HepG2 (cell line): Measurements from ENCODE around the gene CYP4A22. TPM values are rescaled to one million over a fixed set of nuclear protein-coding genes. Genes with fewer than 3 reads are reported as not detected.

Experiments used
- GABPB1 ChIP-seq: IDR thresholded peaks from 2 replicates; pipeline ENCODE4 v1.6.1; 2016; ENCODE audit warnings: mild to moderate bottlenecking, missing genetic modification reagents, moderate library complexity, missing compliant biosample characterization
- HDAC1 ChIP-seq: sonication (generic); formaldehyde crosslinking; IDR thresholded peaks from 2 replicates; pipeline ENCODE4 v1.5.1; 2020; ENCODE audit warnings: mild to moderate bottlenecking, missing genetic modification reagents
- JDP2 ChIP-seq: sonication (generic); formaldehyde crosslinking; IDR thresholded peaks from 2 replicates; pipeline ENCODE4 v1.8.1; 2022; ENCODE audit warnings: missing genetic modification reagents, borderline replicate concordance
- PAX8 ChIP-seq: sonication (generic); formaldehyde crosslinking; IDR thresholded peaks from 2 replicates; pipeline ENCODE4 v1.8.0; 2022; ENCODE audit warnings: mild to moderate bottlenecking, missing genetic modification reagents, borderline replicate concordance
- RBM39 ChIP-seq: fragments of 200-400 bp; formaldehyde crosslinking; IDR thresholded peaks from one replicate; pipeline ENCODE4 v1.6.1; 2018; ENCODE audit warnings: antibody characterized with exemption, mild to moderate bottlenecking, low read depth, low read length; ENCODE audit not compliant: poor library complexity, severe bottlenecking
- SMARCC2 ChIP-seq: fragments of 450-650 bp; IDR thresholded peaks from 2 replicates; pipeline ENCODE4 v1.6.1; 2017; ENCODE audit warnings: antibody characterized with exemption, mild to moderate bottlenecking
- ZBTB46 ChIP-seq: sonication (generic); formaldehyde crosslinking; IDR thresholded peaks from 2 replicates; pipeline ENCODE4 v1.4.0; 2020; ENCODE audit warnings: mild to moderate bottlenecking, missing genetic modification reagents, borderline replicate concordance
- ZFP1 ChIP-seq: IDR thresholded peaks from 2 replicates; pipeline ENCODE4 v1.6.1; 2016
- ZFP91 ChIP-seq: sonication (generic); formaldehyde crosslinking; IDR thresholded peaks from 2 replicates; pipeline ENCODE4 v1.9.0; 2022; ENCODE audit warnings: missing genetic modification reagents, mild to moderate bottlenecking, borderline replicate concordance
- ZNF142 ChIP-seq: sonication (generic); formaldehyde crosslinking; IDR thresholded peaks from 2 replicates; pipeline ENCODE4 v1.4.0; 2020; ENCODE audit warnings: missing genetic modification reagents
- polyA plus RNA-seq, 8 experiments: library from polyadenylated mRNA; depleted of rRNA in 3 of 8; stranded (reverse) in 7 of 8; unstranded in 1 of 8; fragments of >200 nt; fragmentation: Illumina TruSeq in 4 of 8; extraction: Trizol in 4 of 8; gene quantifications; 2 replicates each; pipeline versions ENCODE4 v1.2.1 to v1.2.3, GENCODE V29; 2011 to 2016; ENCODE audit warnings: low read depth in 4 of 8, missing spikeins in 1 of 8, mixed read lengths in 1 of 8; ENCODE audit not compliant: insufficient read depth in 1 of 8
- total RNA-seq, 5 experiments: library from RNA; depleted of rRNA; stranded (reverse); fragments of >200 nt; fragmentation: Illumina TruSeq; extraction: Trizol; gene quantifications; 2 replicates each; pipeline ENCODE4 v1.2.3, GENCODE V29; 2016; ENCODE audit warnings: low read depth in 1 of 5
- TF ChIP-seq, protein P1 (sequence below): sonication (generic); formaldehyde crosslinking; IDR thresholded peaks from 2 replicates; pipeline ENCODE4 v1.5.0; 2020; ENCODE audit warnings: missing genetic modification reagents, mild to moderate bottlenecking, borderline replicate concordance
- TF ChIP-seq, protein P2 (sequence below): sonication (generic); formaldehyde crosslinking; conservative IDR thresholded peaks from 2 replicates; pipeline ENCODE4 v1.5.0; 2020; ENCODE audit warnings: missing genetic modification reagents

The CYP4A22 gene
- total and polyA plus RNA-seq, 2 of the 13 experiments (the other 11 are each of a cell fraction or from before 2014, with no cell fraction given), result not detected

DNA sequence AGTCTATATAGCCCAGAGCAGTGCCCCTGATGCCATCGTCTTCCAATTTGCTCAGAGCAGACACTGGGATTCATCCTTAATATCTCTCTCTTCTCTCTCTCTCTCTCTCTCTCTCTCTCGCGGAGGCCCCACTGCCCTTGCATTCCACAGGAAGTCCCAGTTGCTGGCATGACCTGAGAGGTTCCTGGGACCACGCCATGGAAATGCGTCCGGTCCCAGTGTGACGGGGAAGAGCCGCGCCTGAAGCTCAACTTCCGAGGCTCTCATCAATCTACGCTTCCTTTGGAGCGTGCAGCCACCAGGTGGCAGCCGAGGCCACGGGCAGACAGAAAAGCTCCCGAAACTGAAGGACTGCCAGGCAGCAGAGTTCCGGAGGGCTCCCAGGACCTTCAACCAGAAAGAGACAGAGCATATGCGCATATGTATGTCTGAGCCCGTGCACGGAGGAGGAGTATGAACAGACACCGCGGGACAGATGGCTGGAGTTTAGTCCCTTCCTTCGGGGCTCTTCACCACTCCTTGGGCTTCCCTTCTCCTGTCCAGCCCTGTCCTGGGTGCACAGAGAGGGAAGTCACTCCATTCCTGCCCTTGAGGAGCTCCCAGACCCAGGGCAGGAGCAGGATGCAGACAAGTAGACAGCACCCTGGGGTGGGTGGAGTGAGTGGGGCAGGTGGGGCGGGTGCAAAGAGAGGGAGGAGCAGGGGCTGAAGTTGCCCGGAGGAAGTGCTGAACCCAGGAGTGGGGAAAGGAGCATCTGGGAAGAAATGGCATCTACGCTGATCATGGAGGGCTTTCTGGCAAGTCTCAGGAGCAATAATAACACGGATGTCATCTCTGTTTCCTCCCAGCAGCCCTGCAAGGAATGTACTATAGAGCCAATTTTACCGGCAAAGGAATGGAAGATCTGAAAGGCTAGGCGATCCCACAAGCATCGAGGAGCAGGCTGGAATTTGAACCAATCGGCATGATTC is 42.1 kb downstream of the CYP4A22 start (continued):
- TF ChIP-seq RBM39 (no peak), ZNF142 (CRISPR knock-in tag) (no peak), ZBTB46 (CRISPR knock-in tag) (no peak), JDP2 (CRISPR knock-in tag) (no peak), PAX8 (CRISPR knock-in tag) (no peak), SMARCC2 (no peak), HDAC1 (CRISPR knock-in tag) (peak; percentile 90), ZFP91 (peak; percentile 63; the same call in 1 of the 2 replicates), GABPB1 (CRISPR knock-in tag) (peak; percentile 89), ZFP1 (CRISPR knock-in tag) (no peak)
- TF ChIP-seq, protein P1, sequence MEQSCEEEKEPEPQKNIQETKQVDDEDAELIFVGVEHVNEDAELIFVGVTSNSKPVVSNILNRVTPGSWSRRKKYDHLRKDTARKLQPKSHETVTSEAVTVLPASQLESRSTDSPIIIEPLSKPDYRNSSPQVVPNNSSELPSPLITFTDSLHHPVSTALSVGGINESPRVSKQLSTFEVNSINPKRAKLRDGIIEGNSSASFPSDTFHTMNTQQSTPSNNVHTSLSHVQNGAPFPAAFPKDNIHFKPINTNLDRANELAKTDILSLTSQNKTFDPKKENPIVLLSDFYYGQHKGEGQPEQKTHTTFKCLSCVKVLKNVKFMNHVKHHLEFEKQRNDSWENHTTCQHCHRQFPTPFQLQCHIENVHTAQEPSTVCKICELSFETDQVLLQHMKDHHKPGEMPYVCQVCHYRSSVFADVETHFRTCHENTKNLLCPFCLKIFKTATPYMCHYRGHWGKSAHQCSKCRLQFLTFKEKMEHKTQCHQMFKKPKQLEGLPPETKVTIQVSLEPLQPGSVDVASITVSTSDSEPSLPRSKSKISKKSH (CRISPR knock-in tag), result no peak
- TF ChIP-seq, protein P2, sequence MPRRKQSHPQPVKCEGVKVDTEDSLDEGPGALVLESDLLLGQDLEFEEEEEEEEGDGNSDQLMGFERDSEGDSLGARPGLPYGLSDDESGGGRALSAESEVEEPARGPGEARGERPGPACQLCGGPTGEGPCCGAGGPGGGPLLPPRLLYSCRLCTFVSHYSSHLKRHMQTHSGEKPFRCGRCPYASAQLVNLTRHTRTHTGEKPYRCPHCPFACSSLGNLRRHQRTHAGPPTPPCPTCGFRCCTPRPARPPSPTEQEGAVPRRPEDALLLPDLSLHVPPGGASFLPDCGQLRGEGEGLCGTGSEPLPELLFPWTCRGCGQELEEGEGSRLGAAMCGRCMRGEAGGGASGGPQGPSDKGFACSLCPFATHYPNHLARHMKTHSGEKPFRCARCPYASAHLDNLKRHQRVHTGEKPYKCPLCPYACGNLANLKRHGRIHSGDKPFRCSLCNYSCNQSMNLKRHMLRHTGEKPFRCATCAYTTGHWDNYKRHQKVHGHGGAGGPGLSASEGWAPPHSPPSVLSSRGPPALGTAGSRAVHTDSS (CRISPR knock-in tag), result no peak
